HepG2 (cell line): ENCODE results near the gene XK. TPM values are rescaled to one million over a fixed set of nuclear protein-coding genes. Genes with fewer than 3 reads are reported as not detected.

Source experiments
- ATAC-seq: fragments of 200-7000 bp; cut with Tn5 transposase; 3 replicates; pipeline ENCODE4 v1.9.1; 2020; ENCODE audit warnings: mild to moderate bottlenecking, moderate library complexity
- BruUV-seq: library from RNA; stranded (reverse); fragments of 400-500 nt; replicated peaks from 2 replicates; lab custom pipeline; 2021; lab: Mats Ljungman, UMichigan
- CTCF ChIA-PET: fragments of 300-600 bp; formaldehyde crosslinking; extraction: SDS; loops from one replicate; lab custom pipeline; 2021; ENCODE audit warnings: low total read pairs, inconsistent platforms, low intra/inter-chr PET ratio; lab: Yijun Ruan, JAX
- POLR2A ChIA-PET: fragments of 350-600 bp; sonication (Branson Sonifier 250); formaldehyde crosslinking; loops from one replicate; lab custom pipeline; 2020; ENCODE audit warnings: antibody characterized with exemption, inconsistent platforms; lab: Yijun Ruan, JAX
- DNase-seq: peaks from one replicate; pipeline ENCODE4 v3.0.0-alpha.2; 2015; ENCODE audit warnings: low spot score
- FAIRE-seq: peaks from 3 replicates; lab custom pipeline; 2011; peaks lifted over from hg19 to GRCh38; lab: Jason Lieb, UNC
- H2AFZ ChIP-seq: one replicate; pipeline ENCODE4 v1.6.1; 2011; ENCODE audit warnings: low read length, inconsistent platforms
- H3K27ac ChIP-seq: fragments of 300-600 bp; 3 replicates; pipeline ENCODE4 v1.8.0; 2011; ENCODE audit warnings: mixed run types, mild to moderate bottlenecking, mixed read lengths, low read length, inconsistent platforms; ENCODE audit not compliant: insufficient read depth; ENCODE audit errors: extremely low read length
- H3K27me3 ChIP-seq, 2 experiments: fragments of 200-600 bp in 1 of 2; 2 replicates in 1 of 2; 3 replicates in 1 of 2; pipeline versions ENCODE4 v1.6.0 to v1.8.0; 2011; ENCODE audit warnings: low read length in 2 of 2, mild to moderate bottlenecking in 2 of 2, moderate library complexity in 2 of 2, inconsistent platforms in 1 of 2; ENCODE audit not compliant: insufficient read depth in 2 of 2, control insufficient read depth in 1 of 2
- H3K36me3 ChIP-seq, 2 experiments: fragments of 200-600 bp in 1 of 2; replicated peaks in 1 of 2; 2 replicates in 1 of 2; 3 replicates in 1 of 2; pipeline versions ENCODE4 v1.5.1 to v1.8.0; 2011; ENCODE audit warnings: low read length in 2 of 2, inconsistent platforms in 1 of 2; ENCODE audit not compliant: insufficient read depth in 2 of 2, control insufficient read depth in 1 of 2
- H3K4me1 ChIP-seq: 2 replicates; pipeline ENCODE4 v1.5.1; 2012; ENCODE audit warnings: low read length, inconsistent platforms; ENCODE audit not compliant: insufficient read depth
- H3K4me2 ChIP-seq: 2 replicates; pipeline ENCODE4 v1.6.0; 2011; ENCODE audit warnings: low read depth, low read length, inconsistent platforms
- H3K4me3 ChIP-seq, 3 experiments: fragments of 200-600 bp in 1 of 3; sonication (generic), shearing (Covaris generic) in 1 of 3; replicated peaks in 1 of 3; 2 replicates each; pipeline ENCODE4 v1.5.1; 2011 to 2016; ENCODE audit warnings: low read length in 3 of 3, inconsistent platforms in 2 of 3, low read depth in 2 of 3, mild to moderate bottlenecking in 2 of 3, control low read depth in 1 of 3, mixed read lengths in 1 of 3; ENCODE audit not compliant: insufficient read depth in 1 of 3
- H3K79me2 ChIP-seq: one replicate; pipeline ENCODE4 v1.6.1; 2011; ENCODE audit warnings: low read length, inconsistent platforms; ENCODE audit not compliant: insufficient read depth
- H3K9ac ChIP-seq: 2 replicates; pipeline ENCODE4 v1.6.0; 2011; ENCODE audit warnings: mild to moderate bottlenecking, low read depth, low read length, inconsistent platforms; ENCODE audit not compliant: insufficient read depth
- H3K9me3 ChIP-seq: 2 replicates; pipeline ENCODE4 v1.5.1; 2012; ENCODE audit warnings: mild to moderate bottlenecking, low read length
- H4K20me1 ChIP-seq: 2 replicates; pipeline ENCODE4 v1.6.0; 2011; ENCODE audit warnings: inconsistent platforms, mild to moderate bottlenecking, low read length, moderate library complexity; ENCODE audit not compliant: insufficient read depth
- HNRNPLL ChIP-seq: fragments of 200-400 bp; formaldehyde crosslinking; IDR thresholded peaks from 2 replicates; pipeline ENCODE4 v1.6.1; 2017; ENCODE audit warnings: mild to moderate bottlenecking, low read depth, low read length; ENCODE audit not compliant: poor library complexity, severe bottlenecking
- KLF16 ChIP-seq, 2 experiments: sonication (generic) in 1 of 2; formaldehyde crosslinking in 1 of 2; IDR thresholded peaks; 2 replicates each; pipeline versions ENCODE4 v1.6.1 to v1.8.0; 2016 to 2023; ENCODE audit warnings: missing genetic modification reagents in 2 of 2, missing compliant biosample characterization in 1 of 2
- MED1 ChIP-seq: sonication (generic); formaldehyde crosslinking; IDR thresholded peaks from 2 replicates; pipeline ENCODE4 v1.4.0; 2020; ENCODE audit warnings: missing genetic modification reagents
- SAFB2 ChIP-seq: sonication (generic); formaldehyde crosslinking; IDR thresholded peaks from 2 replicates; pipeline ENCODE4 v1.5.1; 2020; ENCODE audit warnings: missing genetic modification reagents, low read depth, mild to moderate bottlenecking, borderline replicate concordance
- YEATS4 ChIP-seq: sonication (generic); formaldehyde crosslinking; IDR thresholded peaks from 2 replicates; pipeline ENCODE4 v1.4.0; 2020; ENCODE audit warnings: missing genetic modification reagents, borderline replicate concordance
- ZBTB7B ChIP-seq: sonication (generic); formaldehyde crosslinking; IDR thresholded peaks from 2 replicates; pipeline ENCODE4 v1.4.0; 2020; ENCODE audit warnings: missing genetic modification reagents
- ZEB1 ChIP-seq: IDR thresholded peaks from 2 replicates; pipeline ENCODE4 v1.6.1; 2012; ENCODE audit warnings: mild to moderate bottlenecking, low read depth, inconsistent platforms; ENCODE audit not compliant: insufficient replicate concordance
- ZNF501 ChIP-seq: sonication (generic); formaldehyde crosslinking; IDR thresholded peaks from 2 replicates; pipeline ENCODE4 v1.5.1; 2020; ENCODE audit warnings: mild to moderate bottlenecking, moderate library complexity, missing genetic modification reagents
- ZNF563 ChIP-seq: sonication (generic); formaldehyde crosslinking; IDR thresholded peaks from 2 replicates; pipeline ENCODE4 v1.8.0; 2022; ENCODE audit warnings: mild to moderate bottlenecking, moderate library complexity, missing genetic modification reagents
- ZNF816 ChIP-seq: sonication (generic); formaldehyde crosslinking; IDR thresholded peaks from 2 replicates; pipeline ENCODE4 v1.8.0; 2022; ENCODE audit warnings: missing genetic modification reagents, mild to moderate bottlenecking, borderline replicate concordance
- WGBS: methylation state at CpG from one replicate; pipeline ENCODE4 v1.1.6; 2017; ENCODE audit warnings: low lambda C conversion rate; 5-methylcytosine and 5-hydroxymethylcytosine counted together
- in situ Hi-C: cut with HindIII; loops from 2 replicates; pipeline ENCODE4 v1.10.0; 2017; ENCODE audit warnings: low pct_unique_long_range_greater_than_20kb; ENCODE audit not compliant: extremely low pct_ligation_motif_present
- intact Hi-C: fragments of 100-400 bp; cut with micrococcal nuclease; formaldehyde crosslinking; loops from one replicate; pipeline ENCODE4 v1.10.0; 2022; ENCODE audit not compliant: unreplicated experiment
- polyA plus RNA-seq, 8 experiments: library from polyadenylated mRNA; depleted of rRNA in 3 of 8; stranded (reverse) in 7 of 8; unstranded in 1 of 8; fragments of >200 nt; fragmentation: Illumina TruSeq in 4 of 8; extraction: Trizol in 4 of 8; gene quantifications; 2 replicates each; pipeline versions ENCODE4 v1.2.1 to v1.2.3, GENCODE V29; 2011 to 2016; ENCODE audit warnings: low read depth in 4 of 8, missing spikeins in 1 of 8, mixed read lengths in 1 of 8; ENCODE audit not compliant: insufficient read depth in 1 of 8
- total RNA-seq, 5 experiments: library from RNA; depleted of rRNA; stranded (reverse); fragments of >200 nt; fragmentation: Illumina TruSeq; extraction: Trizol; gene quantifications; 2 replicates each; pipeline ENCODE4 v1.2.3, GENCODE V29; 2016; ENCODE audit warnings: low read depth in 1 of 5
- TF ChIP-seq, protein P1 (sequence below): sonication (generic); formaldehyde crosslinking; IDR thresholded peaks from 2 replicates; pipeline ENCODE4 v1.5.0; 2020; ENCODE audit warnings: missing genetic modification reagents, mild to moderate bottlenecking, borderline replicate concordance
- TF ChIP-seq, protein P2 (sequence below): sonication (generic); formaldehyde crosslinking; IDR thresholded peaks from 2 replicates; pipeline ENCODE4 v1.4.0; 2020; ENCODE audit warnings: missing genetic modification reagents
- TF ChIP-seq, protein P3 (sequence below): sonication (generic); formaldehyde crosslinking; IDR thresholded peaks from 2 replicates; pipeline ENCODE4 v1.9.0; 2021; ENCODE audit warnings: mild to moderate bottlenecking, missing genetic modification reagents
- TF ChIP-seq, protein P4 (sequence below): sonication (generic); formaldehyde crosslinking; IDR thresholded peaks from 2 replicates; pipeline ENCODE4 v1.4.0; 2020; ENCODE audit warnings: mild to moderate bottlenecking, missing genetic modification reagents

XK gene
- total and polyA plus RNA-seq, 2 of the 13 experiments (the other 11 are each of a cell fraction or from before 2014, with no cell fraction given), result not detected

DNA sequence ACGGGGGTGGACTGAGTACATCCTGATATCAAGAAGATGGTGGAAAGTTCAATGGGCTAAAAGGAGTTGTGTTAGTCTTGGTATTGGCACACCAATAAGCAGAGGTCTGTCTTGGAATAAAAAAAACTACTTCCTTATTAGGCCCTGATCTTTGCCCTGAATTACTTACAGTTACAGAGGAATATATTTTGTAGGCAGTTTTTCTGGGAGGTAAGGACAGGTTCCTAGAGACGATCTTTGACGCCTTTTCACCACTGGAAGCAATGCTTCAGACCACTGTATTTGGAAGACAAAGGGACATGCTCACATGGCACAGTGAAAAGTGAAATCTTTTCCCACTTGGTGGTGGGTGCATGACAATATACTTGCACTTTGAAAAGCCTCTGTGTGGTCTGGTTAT, 618 bp upstream of the XK start:
- 28% methylated on average over 3 of the region's 3 CpGs for WGBS
- Histone ChIP-seq H3K4me3 (no peak overlapping the region), H3K9ac (no peak overlapping the region), H2AFZ (no peak overlapping the region), H4K20me1 (no peaks in the 10 kb centered on the region), H3K27me3 (no peaks in the 10 kb centered on the region), H3K79me2 (no peaks in the 10 kb centered on the region), H3K9me3 (no peaks in the 10 kb centered on the region), H3K4me1 (no peaks in the 10 kb centered on the region), H3K36me3 (no peaks in the 10 kb centered on the region), H3K27ac (no peak overlapping the region), H3K4me2 (no peak overlapping the region)
- DNase-seq, result no peak
- CTCF ChIA-PET, result no interaction called here
- POLR2A ChIA-PET, result no interaction called here
- intact Hi-C loops (no loop called here), in situ Hi-C loops (no loop called here)
- no TSS peak for BruUV-seq
- ATAC-seq, result no peak
- no peak for FAIRE-seq
- TF ChIP-seq ZNF816 (CRISPR knock-in tag), result no peak
- TF ChIP-seq, protein P1, sequence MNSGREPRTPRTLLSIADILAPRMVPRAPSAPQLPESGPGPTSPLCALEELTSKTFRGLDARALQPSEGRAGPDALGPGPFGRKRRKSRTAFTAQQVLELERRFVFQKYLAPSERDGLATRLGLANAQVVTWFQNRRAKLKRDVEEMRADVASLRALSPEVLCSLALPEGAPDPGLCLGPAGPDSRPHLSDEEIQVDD, result no peak
- no peak for TF ChIP-seq MED1 (CRISPR knock-in tag)
- TF ChIP-seq, protein P2, sequence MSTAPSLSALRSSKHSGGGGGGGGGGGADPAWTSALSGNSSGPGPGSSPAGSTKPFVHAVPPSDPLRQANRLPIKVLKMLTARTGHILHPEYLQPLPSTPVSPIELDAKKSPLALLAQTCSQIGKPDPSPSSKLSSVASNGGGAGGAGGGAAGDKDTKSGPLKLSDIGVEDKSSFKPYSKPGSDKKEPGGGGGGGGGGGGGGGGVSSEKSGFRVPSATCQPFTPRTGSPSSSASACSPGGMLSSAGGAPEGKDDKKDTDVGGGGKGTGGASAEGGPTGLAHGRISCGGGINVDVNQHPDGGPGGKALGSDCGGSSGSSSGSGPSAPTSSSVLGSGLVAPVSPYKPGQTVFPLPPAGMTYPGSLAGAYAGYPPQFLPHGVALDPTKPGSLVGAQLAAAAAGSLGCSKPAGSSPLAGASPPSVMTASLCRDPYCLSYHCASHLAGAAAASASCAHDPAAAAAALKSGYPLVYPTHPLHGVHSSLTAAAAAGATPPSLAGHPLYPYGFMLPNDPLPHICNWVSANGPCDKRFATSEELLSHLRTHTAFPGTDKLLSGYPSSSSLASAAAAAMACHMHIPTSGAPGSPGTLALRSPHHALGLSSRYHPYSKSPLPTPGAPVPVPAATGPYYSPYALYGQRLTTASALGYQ (CRISPR knock-in tag), result no peak
- no peak for TF ChIP-seq ZNF563 (CRISPR knock-in tag)
- TF ChIP-seq YEATS4, result no peak
- no peak for TF ChIP-seq SAFB2 (CRISPR knock-in tag)
- TF ChIP-seq ZBTB7B (CRISPR knock-in tag), result no peak
- no peak for TF ChIP-seq KLF16 (CRISPR knock-in tag; IDR thresholded peaks at IDR 0.05)
- TF ChIP-seq HNRNPLL, result no peak
- no peak for TF ChIP-seq ZEB1
- TF ChIP-seq, protein P3, sequence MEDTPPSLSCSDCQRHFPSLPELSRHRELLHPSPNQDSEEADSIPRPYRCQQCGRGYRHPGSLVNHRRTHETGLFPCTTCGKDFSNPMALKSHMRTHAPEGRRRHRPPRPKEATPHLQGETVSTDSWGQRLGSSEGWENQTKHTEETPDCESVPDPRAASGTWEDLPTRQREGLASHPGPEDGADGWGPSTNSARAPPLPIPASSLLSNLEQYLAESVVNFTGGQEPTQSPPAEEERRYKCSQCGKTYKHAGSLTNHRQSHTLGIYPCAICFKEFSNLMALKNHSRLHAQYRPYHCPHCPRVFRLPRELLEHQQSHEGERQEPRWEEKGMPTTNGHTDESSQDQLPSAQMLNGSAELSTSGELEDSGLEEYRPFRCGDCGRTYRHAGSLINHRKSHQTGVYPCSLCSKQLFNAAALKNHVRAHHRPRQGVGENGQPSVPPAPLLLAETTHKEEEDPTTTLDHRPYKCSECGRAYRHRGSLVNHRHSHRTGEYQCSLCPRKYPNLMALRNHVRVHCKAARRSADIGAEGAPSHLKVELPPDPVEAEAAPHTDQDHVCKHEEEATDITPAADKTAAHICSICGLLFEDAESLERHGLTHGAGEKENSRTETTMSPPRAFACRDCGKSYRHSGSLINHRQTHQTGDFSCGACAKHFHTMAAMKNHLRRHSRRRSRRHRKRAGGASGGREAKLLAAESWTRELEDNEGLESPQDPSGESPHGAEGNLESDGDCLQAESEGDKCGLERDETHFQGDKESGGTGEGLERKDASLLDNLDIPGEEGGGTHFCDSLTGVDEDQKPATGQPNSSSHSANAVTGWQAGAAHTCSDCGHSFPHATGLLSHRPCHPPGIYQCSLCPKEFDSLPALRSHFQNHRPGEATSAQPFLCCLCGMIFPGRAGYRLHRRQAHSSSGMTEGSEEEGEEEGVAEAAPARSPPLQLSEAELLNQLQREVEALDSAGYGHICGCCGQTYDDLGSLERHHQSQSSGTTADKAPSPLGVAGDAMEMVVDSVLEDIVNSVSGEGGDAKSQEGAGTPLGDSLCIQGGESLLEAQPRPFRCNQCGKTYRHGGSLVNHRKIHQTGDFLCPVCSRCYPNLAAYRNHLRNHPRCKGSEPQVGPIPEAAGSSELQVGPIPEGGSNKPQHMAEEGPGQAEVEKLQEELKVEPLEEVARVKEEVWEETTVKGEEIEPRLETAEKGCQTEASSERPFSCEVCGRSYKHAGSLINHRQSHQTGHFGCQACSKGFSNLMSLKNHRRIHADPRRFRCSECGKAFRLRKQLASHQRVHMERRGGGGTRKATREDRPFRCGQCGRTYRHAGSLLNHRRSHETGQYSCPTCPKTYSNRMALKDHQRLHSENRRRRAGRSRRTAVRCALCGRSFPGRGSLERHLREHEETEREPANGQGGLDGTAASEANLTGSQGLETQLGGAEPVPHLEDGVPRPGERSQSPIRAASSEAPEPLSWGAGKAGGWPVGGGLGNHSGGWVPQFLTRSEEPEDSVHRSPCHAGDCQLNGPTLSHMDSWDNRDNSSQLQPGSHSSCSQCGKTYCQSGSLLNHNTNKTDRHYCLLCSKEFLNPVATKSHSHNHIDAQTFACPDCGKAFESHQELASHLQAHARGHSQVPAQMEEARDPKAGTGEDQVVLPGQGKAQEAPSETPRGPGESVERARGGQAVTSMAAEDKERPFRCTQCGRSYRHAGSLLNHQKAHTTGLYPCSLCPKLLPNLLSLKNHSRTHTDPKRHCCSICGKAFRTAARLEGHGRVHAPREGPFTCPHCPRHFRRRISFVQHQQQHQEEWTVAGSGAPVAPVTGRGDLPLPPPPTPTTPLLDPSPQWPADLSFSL (CRISPR knock-in tag), result no peak
- TF ChIP-seq, protein P4, sequence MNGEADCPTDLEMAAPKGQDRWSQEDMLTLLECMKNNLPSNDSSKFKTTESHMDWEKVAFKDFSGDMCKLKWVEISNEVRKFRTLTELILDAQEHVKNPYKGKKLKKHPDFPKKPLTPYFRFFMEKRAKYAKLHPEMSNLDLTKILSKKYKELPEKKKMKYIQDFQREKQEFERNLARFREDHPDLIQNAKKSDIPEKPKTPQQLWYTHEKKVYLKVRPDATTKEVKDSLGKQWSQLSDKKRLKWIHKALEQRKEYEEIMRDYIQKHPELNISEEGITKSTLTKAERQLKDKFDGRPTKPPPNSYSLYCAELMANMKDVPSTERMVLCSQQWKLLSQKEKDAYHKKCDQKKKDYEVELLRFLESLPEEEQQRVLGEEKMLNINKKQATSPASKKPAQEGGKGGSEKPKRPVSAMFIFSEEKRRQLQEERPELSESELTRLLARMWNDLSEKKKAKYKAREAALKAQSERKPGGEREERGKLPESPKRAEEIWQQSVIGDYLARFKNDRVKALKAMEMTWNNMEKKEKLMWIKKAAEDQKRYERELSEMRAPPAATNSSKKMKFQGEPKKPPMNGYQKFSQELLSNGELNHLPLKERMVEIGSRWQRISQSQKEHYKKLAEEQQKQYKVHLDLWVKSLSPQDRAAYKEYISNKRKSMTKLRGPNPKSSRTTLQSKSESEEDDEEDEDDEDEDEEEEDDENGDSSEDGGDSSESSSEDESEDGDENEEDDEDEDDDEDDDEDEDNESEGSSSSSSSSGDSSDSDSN, result no peak
- TF ChIP-seq ZNF501, result no peak
